Ascending aorta (tissue), 2 donors: Measurements from ENCODE around the gene PCDH12. TPM values are rescaled to one million over a fixed set of nuclear protein-coding genes. Genes with fewer than 3 reads are reported as not detected.

ENCODE experiments used
- DNase-seq, 2 donors: peaks; one replicate each; pipeline ENCODE4 v3.0.0-alpha.2; 2019; ENCODE audit warnings: low spot score in 2 of 2
- H3K27ac ChIP-seq, 2 donors: fragments of 200-600 bp; sonication (generic); one replicate each; pipeline ENCODE4 v1.5.1; 2016 to 2017; ENCODE audit warnings: mild to moderate bottlenecking in 1 of 2
- H3K27me3 ChIP-seq: fragments of 200-600 bp; sonication (generic); one replicate; pipeline ENCODE4 v1.5.1; 2017
- H3K36me3 ChIP-seq, 2 donors: fragments of 200-600 bp; sonication (generic); one replicate each; pipeline ENCODE4 v1.5.1; 2016
- H3K4me1 ChIP-seq, 2 donors: fragments of 200-600 bp; sonication (generic); one replicate each; pipeline ENCODE4 v1.5.1; 2016 to 2017; ENCODE audit warnings: mild to moderate bottlenecking in 1 of 2
- H3K4me3 ChIP-seq, 2 donors: fragments of 200-600 bp; sonication (generic); one replicate each; pipeline ENCODE4 v1.5.1; 2016 to 2017; ENCODE audit warnings: mild to moderate bottlenecking in 1 of 2
- H3K9me3 ChIP-seq, 2 donors: fragments of 200-600 bp; sonication (generic); one replicate each; pipeline ENCODE4 v1.5.1; 2016
- CTCF ChIP-seq, 3 experiments: fragments of 200-600 bp in 2 of 3; fragments of 450-650 bp in 1 of 3; sonication (generic) in 2 of 3; IDR thresholded peaks; one replicate each; pipeline ENCODE4 v1.5.1; 2016 to 2019; ENCODE audit warnings: antibody characterized with exemption in 3 of 3, mild to moderate bottlenecking in 1 of 3, moderate library complexity in 1 of 3
- intact Hi-C: fragments of 100-400 bp; cut with DNase I; formaldehyde crosslinking; loops from one replicate; pipeline ENCODE4 v1.15.1; 2023
- total RNA-seq: library from RNA; depleted of rRNA; stranded (reverse); fragments of >200 nt; gene quantifications from one replicate; pipeline ENCODE4 v1.1.0, GENCODE V29; 2016

The PCDH12 gene
- total RNA-seq, 1 donor from 2014 or later = 7.2 TPM

GRCh38 chr5:141951332-141951781, 6.6 kb downstream of the PCDH12 start:
- H3K9me3 ChIP-seq = no peaks in the 10 kb centered on the region
- DNase-seq = no peak
- no peak for TF ChIP-seq CTCF (IDR thresholded peaks at IDR 0.05)
- intact Hi-C loops = no loop called here
- H3K27me3 ChIP-seq = no peaks in the 10 kb centered on the region
- peaks cover 0 to 3% of the 10 kb centered on the region in 2 donors for H3K36me3 ChIP-seq
- H3K4me3 ChIP-seq = no peak overlapping the region
- H3K27ac ChIP-seq = no peak overlapping the region
- no peaks in the 10 kb centered on the region for H3K4me1 ChIP-seq

GRCh38 chr5:141950207-141951005, 7.6 kb downstream of the PCDH12 start:
- H3K27me3 ChIP-seq = no peaks in the 10 kb centered on the region
- no peak for TF ChIP-seq CTCF (IDR thresholded peaks at IDR 0.05)
- no peaks in the 10 kb centered on the region for H3K9me3 ChIP-seq
- no peak overlapping the region for H3K27ac ChIP-seq
- DNase-seq = no peak
- intact Hi-C loops = no loop called here
- no peak overlapping the region for H3K4me3 ChIP-seq
- H3K36me3 ChIP-seq = no peaks in the 10 kb centered on the region
- peaks cover 0 to 1% of the 10 kb centered on the region in 2 donors for H3K4me1 ChIP-seq

- intact Hi-C loops = no loop called here
- Histone ChIP-seq H3K4me3 (no peak overlapping the region), H3K4me1 (peaks cover 0 to 2% of the 10 kb centered on the region in 2 donors), H3K27ac (no peak overlapping the region), H3K9me3 (no peaks in the 10 kb centered on the region), H3K27me3 (no peaks in the 10 kb centered on the region), H3K36me3 (no peaks in the 10 kb centered on the region)
- no peak for DNase-seq
- TF ChIP-seq CTCF (IDR thresholded peaks at IDR 0.05) = no peak
Observed at GRCh38 chr5:141949511-141949910, 8.5 kb downstream of the PCDH12 start.

- Histone ChIP-seq H3K9me3 (no peaks in the 10 kb centered on the region), H3K27me3 (no peaks in the 10 kb centered on the region), H3K27ac (no peak overlapping the region), H3K4me1 (peaks cover 0 to 2% of the 10 kb centered on the region in 2 donors), H3K36me3 (no peaks in the 10 kb centered on the region), H3K4me3 (no peak overlapping the region)
- no peak for DNase-seq
- TF ChIP-seq CTCF (IDR thresholded peaks at IDR 0.05) = no peak
- intact Hi-C loops = no loop called here
Observed at GRCh38 chr5:141948812-141949211, 9.2 kb downstream of the PCDH12 start.

- TF ChIP-seq CTCF (IDR thresholded peaks at IDR 0.05) = no peak
- intact Hi-C loops = no loop called here
Observed at GRCh38 chr5:141947316-141947715, 10.7 kb downstream of the PCDH12 start.

More at GRCh38 chr5:141947316-141947715, 10.7 kb downstream of the PCDH12 start:
- no peak overlapping the region for H3K27ac ChIP-seq
- H3K4me1 ChIP-seq = peaks cover 1 to 5% of the 10 kb centered on the region in 2 donors
- H3K4me3 ChIP-seq = no peak overlapping the region
- H3K27me3 ChIP-seq = no peaks in the 10 kb centered on the region
- no peak for DNase-seq
- no peaks in the 10 kb centered on the region for H3K9me3 ChIP-seq
- H3K36me3 ChIP-seq = no peaks in the 10 kb centered on the region
